ENCODE data around the gene GREB1.

The GREB1 gene

GRCh38 chr2:11665028-11665427, 131.2 kb downstream of the GREB1 start:
- no peak for TF ChIP-seq EZH2phosphoT487 (conservative IDR thresholded peaks at IDR 0.05; ENCODE audit: low read length)
- TF ChIP-seq CTCF (IDR thresholded peaks at IDR 0.05; ENCODE audit: insufficient read depth, low read length, poor library complexity, severe bottlenecking), result no peak
- Histone ChIP-seq H3K9me2 (replicated peaks; ENCODE audit: insufficient read depth, low read length) (no peaks in the 10 kb centered on the region), H3K4me2 (ENCODE audit: low read depth, low read length, poor library complexity, severe bottlenecking) (no peak overlapping the region), H2AFZ (ENCODE audit: low read depth, low read length, severe bottlenecking) (no peak overlapping the region), H3K79me2 (ENCODE audit: insufficient read depth, low read length) (no peaks in the 10 kb centered on the region), H4K20me1 (ENCODE audit: low read depth, low read length) (no peaks in the 10 kb centered on the region), H3K4me3 (ENCODE audit: insufficient read depth, low read length, poor library complexity, severe bottlenecking) (no peak overlapping the region), H3K9me3 (ENCODE audit: insufficient read depth, low read length) (peaks cover 9% of the 10 kb centered on the region; the same call in 1 of the 2 replicates), H3F3A (ENCODE audit: insufficient read depth) (no peaks in the 10 kb centered on the region), H3K27me3 (ENCODE audit: low read length) (no peaks in the 10 kb centered on the region), H3K9ac (ENCODE audit: low read length) (no peak overlapping the region), H3K36me3 (ENCODE audit: low read length) (no peaks in the 10 kb centered on the region), H3K27ac (ENCODE audit: low read depth, low read length) (no peak overlapping the region)

- H2AFZ ChIP-seq (ENCODE audit: low read depth, low read length, severe bottlenecking), result no peak overlapping the region
- no peaks in the 10 kb centered on the region for H4K20me1 ChIP-seq (ENCODE audit: low read depth, low read length)
- H3K79me2 ChIP-seq (ENCODE audit: insufficient read depth, low read length), result no peaks in the 10 kb centered on the region
- no peaks in the 10 kb centered on the region for H3K36me3 ChIP-seq (ENCODE audit: low read length)
- H3F3A ChIP-seq (ENCODE audit: insufficient read depth), result no peaks in the 10 kb centered on the region
- TF ChIP-seq EZH2phosphoT487 (conservative IDR thresholded peaks at IDR 0.05; ENCODE audit: low read length), result no peak
- no peak for TF ChIP-seq CTCF (IDR thresholded peaks at IDR 0.05; ENCODE audit: insufficient read depth, low read length, poor library complexity, severe bottlenecking)
- no peak overlapping the region for H3K4me3 ChIP-seq (ENCODE audit: insufficient read depth, low read length, poor library complexity, severe bottlenecking)
- no peak overlapping the region for H3K4me2 ChIP-seq (ENCODE audit: low read depth, low read length, poor library complexity, severe bottlenecking)
- no peaks in the 10 kb centered on the region for H3K27me3 ChIP-seq (ENCODE audit: low read length)
- H3K9me2 ChIP-seq (replicated peaks; ENCODE audit: insufficient read depth, low read length), result no peaks in the 10 kb centered on the region
- peaks cover 9% of the 10 kb centered on the region; the same call in 1 of the 2 replicates for H3K9me3 ChIP-seq (ENCODE audit: insufficient read depth, low read length)
- H3K27ac ChIP-seq (ENCODE audit: low read depth, low read length), result no peak overlapping the region
- no peak overlapping the region for H3K9ac ChIP-seq (ENCODE audit: low read length)
These were observed 131.9 kb downstream of the GREB1 start for GRCh38 chr2:11665510-11666362.

- Histone ChIP-seq H3K9me2 (replicated peaks; ENCODE audit: insufficient read depth, low read length) (no peaks in the 10 kb centered on the region), H3K9me3 (ENCODE audit: insufficient read depth, low read length) (peaks cover 9% of the 10 kb centered on the region; the same call in 1 of the 2 replicates), H3K4me2 (ENCODE audit: low read depth, low read length, poor library complexity, severe bottlenecking) (no peak overlapping the region), H3K4me3 (ENCODE audit: insufficient read depth, low read length, poor library complexity, severe bottlenecking) (no peak overlapping the region), H3K79me2 (ENCODE audit: insufficient read depth, low read length) (no peaks in the 10 kb centered on the region), H3F3A (ENCODE audit: insufficient read depth) (no peaks in the 10 kb centered on the region), H3K27me3 (ENCODE audit: low read length) (no peaks in the 10 kb centered on the region), H3K27ac (ENCODE audit: low read depth, low read length) (no peak overlapping the region), H2AFZ (ENCODE audit: low read depth, low read length, severe bottlenecking) (no peak overlapping the region), H4K20me1 (ENCODE audit: low read depth, low read length) (no peaks in the 10 kb centered on the region), H3K36me3 (ENCODE audit: low read length) (no peaks in the 10 kb centered on the region), H3K9ac (ENCODE audit: low read length) (no peak overlapping the region)
- TF ChIP-seq CTCF (IDR thresholded peaks at IDR 0.05; ENCODE audit: insufficient read depth, low read length, poor library complexity, severe bottlenecking) (no peak), EZH2phosphoT487 (conservative IDR thresholded peaks at IDR 0.05; ENCODE audit: low read length) (no peak)
These were observed 133.3 kb downstream of the GREB1 start for GRCh38 chr2:11667194-11667593.
